Endothelial cell of umbilical vein (primary cell): ENCODE data around the gene KCNAB2. TPM values are rescaled to one million over a fixed set of nuclear protein-coding genes. Genes with fewer than 3 reads are reported as not detected.

Experiments used
- BruUV-seq: library from RNA; stranded (reverse); fragments of 400-500 nt; replicated peaks from 2 replicates; lab custom pipeline; 2021; lab: Mats Ljungman, UMichigan
- CTCF ChIA-PET: fragments of 300-600, 350-600 bp; sonication (Branson Sonifier 250); formaldehyde crosslinking; loops from one replicate; lab custom pipeline; 2021; ENCODE audit warnings: antibody characterized with exemption, inconsistent platforms; lab: Charles Lee
- POLR2A ChIA-PET: fragments of 300-600, 350-600 bp; sonication (Branson Sonifier 250); formaldehyde crosslinking; loops from one replicate; lab custom pipeline; 2021; ENCODE audit warnings: antibody characterized with exemption, inconsistent platforms; lab: Charles Lee
- DNase-seq: peaks from one replicate; pipeline ENCODE4 v3.0.0-alpha.2; 2011; ENCODE audit warnings: low read depth, low spot score
- FAIRE-seq: peaks from 2 replicates; lab custom pipeline; 2011; peaks lifted over from hg19 to GRCh38; lab: Jason Lieb, UNC
- H2AFZ ChIP-seq: 2 replicates; pipeline ENCODE4 v1.6.0; 2012; ENCODE audit warnings: low read depth, low read length, control low read depth, inconsistent platforms
- H3K27ac ChIP-seq: 2 replicates; pipeline ENCODE4 v1.5.1; 2011; ENCODE audit warnings: low read depth, mild to moderate bottlenecking, control low read depth, low read length, moderate library complexity; ENCODE audit not compliant: insufficient read depth
- H3K27me3 ChIP-seq, 2 experiments: 2 replicates each; pipeline versions ENCODE4 v1.6.0 to v1.6.1; 2011; ENCODE audit warnings: low read length in 2 of 2, mixed read lengths in 1 of 2; ENCODE audit not compliant: control insufficient read depth in 2 of 2, insufficient read depth in 2 of 2
- H3K36me3 ChIP-seq, 2 experiments: 2 replicates in 1 of 2; 3 replicates in 1 of 2; pipeline ENCODE4 v1.5.1; 2011; ENCODE audit warnings: low read length in 2 of 2, mild to moderate bottlenecking in 1 of 2, moderate library complexity in 1 of 2; ENCODE audit not compliant: control insufficient read depth in 2 of 2, insufficient read depth in 2 of 2; ENCODE audit errors: extremely low read depth in 1 of 2
- H3K4me1 ChIP-seq: 3 replicates; pipeline ENCODE4 v1.5.1; 2011; ENCODE audit warnings: mild to moderate bottlenecking, low read length; ENCODE audit not compliant: control insufficient read depth, insufficient read depth; ENCODE audit errors: extremely low read depth
- H3K4me2 ChIP-seq: 2 replicates; pipeline ENCODE4 v1.6.1; 2011; ENCODE audit warnings: low read length, control low read depth, mixed read lengths; ENCODE audit not compliant: insufficient read depth
- H3K4me3 ChIP-seq, 3 experiments: fragments of 200-600 bp in 1 of 3; sonication (generic), shearing (Covaris generic) in 1 of 3; replicated peaks in 1 of 3; 2 replicates each; pipeline ENCODE4 v1.5.1; 2011 to 2016; ENCODE audit warnings: control low read depth in 3 of 3, low read length in 3 of 3, mild to moderate bottlenecking in 2 of 3, inconsistent platforms in 1 of 3, low read depth in 1 of 3, moderate library complexity in 1 of 3; ENCODE audit not compliant: insufficient read depth in 1 of 3
- H3K79me2 ChIP-seq: 2 replicates; pipeline ENCODE4 v1.6.0; 2012; ENCODE audit warnings: low read length, inconsistent platforms; ENCODE audit not compliant: control insufficient read depth, insufficient read depth
- H3K9ac ChIP-seq: replicated peaks from 2 replicates; pipeline ENCODE3; 2011; ENCODE audit warnings: low read length, control low read depth; ENCODE audit not compliant: insufficient read depth; ENCODE audit errors: extremely low read depth
- H3K9me1 ChIP-seq: replicated peaks from 3 replicates; pipeline ENCODE4 v1.6.0; 2011; ENCODE audit warnings: mild to moderate bottlenecking, low read length; ENCODE audit not compliant: control insufficient read depth, insufficient read depth; ENCODE audit errors: extremely low read depth
- H3K9me3 ChIP-seq: replicated peaks from 2 replicates; pipeline ENCODE4 v1.5.1; 2012; ENCODE audit warnings: low read length, inconsistent platforms; ENCODE audit not compliant: control insufficient read depth, insufficient read depth
- H4K20me1 ChIP-seq: replicated peaks from 2 replicates; pipeline ENCODE3; 2011; ENCODE audit warnings: mild to moderate bottlenecking, low read length; ENCODE audit not compliant: control insufficient read depth, insufficient read depth; ENCODE audit errors: extremely low read depth
- CTCF ChIP-seq, 2 donors: IDR thresholded peaks; 1 replicate in 1 of 2; 2 replicates in 1 of 2; pipeline ENCODE4 v1.5.1; 2011; ENCODE audit warnings: low read length in 2 of 2, mild to moderate bottlenecking in 2 of 2, moderate library complexity in 2 of 2, control low read depth in 1 of 2, inconsistent platforms in 1 of 2, low read depth in 1 of 2; ENCODE audit not compliant: insufficient read depth in 1 of 2; ENCODE audit errors: extremely low read depth in 1 of 2
- EZH2 ChIP-seq: IDR thresholded peaks from 2 replicates; pipeline ENCODE4 v1.6.1; 2012; ENCODE audit warnings: borderline replicate concordance, low read depth, mild to moderate bottlenecking, moderate library complexity, low read length, inconsistent platforms; ENCODE audit not compliant: severe bottlenecking
- FOS ChIP-seq: IDR thresholded peaks from 2 replicates; pipeline ENCODE4 v1.6.1; 2011; ENCODE audit warnings: mild to moderate bottlenecking, low read length, moderate library complexity, borderline replicate concordance; ENCODE audit not compliant: insufficient read depth
- GATA2 ChIP-seq: IDR thresholded peaks from 2 replicates; pipeline ENCODE4 v1.7.0; 2011; ENCODE audit warnings: low read depth, mild to moderate bottlenecking, moderate library complexity, mixed read lengths, low read length; ENCODE audit not compliant: insufficient read length, insufficient read depth
- JUN ChIP-seq: IDR thresholded peaks from 2 replicates; pipeline ENCODE4 v1.6.1; 2011; ENCODE audit warnings: borderline replicate concordance, low read depth; ENCODE audit not compliant: insufficient read length, insufficient read depth
- MYC ChIP-seq: IDR thresholded peaks from one replicate; pipeline ENCODE4 v1.6.1; 2011; ENCODE audit warnings: mild to moderate bottlenecking, low read depth, low read length
- POLR2A ChIP-seq: IDR thresholded peaks from 2 replicates; pipeline ENCODE4 v1.6.1; 2012; ENCODE audit warnings: low read depth, mild to moderate bottlenecking, control low read depth, low read length
- POLR2AphosphoS5 ChIP-seq: IDR thresholded peaks from 2 replicates; pipeline ENCODE4 v1.6.1; 2012; ENCODE audit warnings: low read depth, mild to moderate bottlenecking, control low read depth, low read length, moderate library complexity; ENCODE audit not compliant: insufficient read depth
- dilution Hi-C: fragments of 300-500 bp; cut with MboI; formaldehyde crosslinking; loops from one replicate; pipeline ENCODE4 v1.15.0; 2019; ENCODE audit warnings: low sequenced_read_pairs; ENCODE audit not compliant: extremely low pct_ligation_motif_present
- intact Hi-C: fragments of 100-400 bp; cut with micrococcal nuclease; formaldehyde crosslinking; loops from one replicate; pipeline ENCODE4 v1.10.0; 2022
- polyA plus RNA-seq, 4 experiments: library from polyadenylated mRNA; depleted of rRNA in 3 of 4; stranded (reverse) in 3 of 4; unstranded in 1 of 4; fragments of >200 nt; gene quantifications; 2 replicates each; pipeline versions ENCODE4 v1.2.1 to v1.2.3, GENCODE V29; 2011 to 2012; ENCODE audit warnings: missing spikeins in 1 of 4
- total RNA-seq: library from RNA; stranded (reverse); gene quantifications from 2 replicates; pipeline ENCODE4 v1.2.3, GENCODE V29; 2021
- TF ChIP-seq, protein P1 (sequence below): IDR thresholded peaks from 2 replicates; pipeline ENCODE4 v1.6.1; 2011; ENCODE audit not compliant: insufficient read depth, insufficient read length

KCNAB2 gene
- total and polyA plus RNA-seq, 2 donors (not counting 3 experiments of a cell fraction or from before 2014, with no cell fraction given), result 2.4 to 3.8 TPM

DNA sequence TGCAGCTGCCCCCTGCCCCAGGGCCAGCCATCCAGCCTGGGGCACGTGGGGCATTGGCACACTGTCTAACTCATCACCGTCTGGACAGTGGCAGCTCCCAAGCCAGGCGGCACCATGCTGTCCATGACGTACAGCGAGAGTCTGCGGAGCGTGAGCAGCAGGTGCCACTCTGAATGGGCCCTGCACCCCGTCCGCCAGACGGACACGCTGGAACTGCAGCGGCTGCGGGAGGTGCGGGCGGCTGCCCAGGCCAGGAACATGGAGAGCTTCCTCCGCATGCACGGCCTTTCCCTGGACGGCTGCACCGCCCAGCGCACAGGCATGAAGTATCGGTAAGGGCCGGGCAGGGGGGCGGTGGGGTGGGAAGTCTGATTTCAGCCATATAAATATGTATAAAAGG is 5.7 kb downstream of the KCNAB2 start:
- Histone ChIP-seq H3K79me2 (no peaks in the 10 kb centered on the region), H3K4me3 (no peak overlapping the region), H3K36me3 (no peaks in the 10 kb centered on the region), H2AFZ (no peak overlapping the region), H3K27ac (no peak overlapping the region), H3K27me3 (no peaks in the 10 kb centered on the region), H3K9me3 (no peaks in the 10 kb centered on the region), H3K9ac (no peak overlapping the region), H3K4me2 (no peak overlapping the region), H3K9me1 (no peaks in the 10 kb centered on the region), H4K20me1 (no peaks in the 10 kb centered on the region), H3K4me1 (no peaks in the 10 kb centered on the region)
- dilution Hi-C loops (no loop called here), intact Hi-C loops (loop anchor here (5.0 kb wide), 1 partner anchor 371 kb away; the partner anchor contains the start of gene ESPN)
- BruUV-seq, result no TSS peak
- FAIRE-seq (no peak), DNase-seq (no peak)
- TF ChIP-seq POLR2AphosphoS5, result no peak
- no peak for TF ChIP-seq JUN
- no peak for TF ChIP-seq CTCF (IDR thresholded peaks at IDR 0.05; ENCODE audit: extremely low read depth in 1 of 2, insufficient read depth in 1 of 2, low read depth in 1 of 2, low read length in 2 of 2)
- TF ChIP-seq, protein P1, sequence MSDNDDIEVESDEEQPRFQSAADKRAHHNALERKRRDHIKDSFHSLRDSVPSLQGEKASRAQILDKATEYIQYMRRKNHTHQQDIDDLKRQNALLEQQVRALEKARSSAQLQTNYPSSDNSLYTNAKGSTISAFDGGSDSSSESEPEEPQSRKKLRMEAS, result no peak
- no peak for TF ChIP-seq EZH2
- TF ChIP-seq MYC, result no peak
- no peak for TF ChIP-seq POLR2A
- TF ChIP-seq FOS, result no peak
- no peak for TF ChIP-seq GATA2
- POLR2A ChIA-PET, result no interaction called here
- CTCF ChIA-PET, result interaction anchor here (3.5 kb wide), 1 partner anchor 194 kb away, joined by 93 read pairs; the partner anchor contains the start of gene HES3
